Limb (tissue), 2 donors: ENCODE results near the gene RELN.
"Not testable (repeated sequence)": the region's sequence is repeated elsewhere in the genome, so short reads cannot be mapped to it uniquely, and the experiment has no call there.

Experiments used
- DNase-seq, 2 donors: peaks; one replicate each; pipeline ENCODE4 v3.0.0-alpha.2; 2016; ENCODE audit errors: extremely low spot score in 2 of 2

The RELN gene

DNA sequence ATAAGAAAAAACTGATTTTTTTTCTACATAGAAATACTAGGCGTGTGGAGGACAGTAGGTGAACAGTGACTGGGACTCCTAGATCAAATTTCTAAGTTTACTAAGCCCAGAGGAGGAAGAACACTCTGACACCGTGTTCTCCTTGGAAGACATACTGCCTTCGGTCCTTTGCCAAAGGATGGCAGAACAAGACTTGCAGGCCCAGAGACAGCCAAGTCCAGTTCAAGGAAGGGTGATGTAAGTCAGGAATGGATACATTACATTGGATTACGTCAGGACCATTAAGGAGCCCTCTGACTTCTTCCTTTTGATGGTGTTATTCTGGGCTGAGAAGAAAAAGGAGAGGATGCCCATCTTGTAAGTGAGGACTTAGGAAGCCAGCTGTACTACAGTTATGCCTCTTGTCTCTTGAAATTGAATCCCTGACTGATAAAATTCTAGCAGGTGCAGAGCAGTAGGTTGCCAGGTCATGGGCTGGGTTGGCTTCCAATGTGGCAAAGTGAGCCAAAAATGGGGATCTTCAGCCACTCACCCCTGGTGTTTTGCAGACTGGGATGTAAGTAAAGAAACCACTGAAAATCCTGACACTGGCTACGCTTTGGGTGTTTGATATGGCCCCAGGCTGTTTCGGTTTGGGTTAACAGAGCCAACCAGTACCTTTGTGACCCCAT is 45.1 kb downstream of the RELN start:
- DNase-seq = no peak

DNA sequence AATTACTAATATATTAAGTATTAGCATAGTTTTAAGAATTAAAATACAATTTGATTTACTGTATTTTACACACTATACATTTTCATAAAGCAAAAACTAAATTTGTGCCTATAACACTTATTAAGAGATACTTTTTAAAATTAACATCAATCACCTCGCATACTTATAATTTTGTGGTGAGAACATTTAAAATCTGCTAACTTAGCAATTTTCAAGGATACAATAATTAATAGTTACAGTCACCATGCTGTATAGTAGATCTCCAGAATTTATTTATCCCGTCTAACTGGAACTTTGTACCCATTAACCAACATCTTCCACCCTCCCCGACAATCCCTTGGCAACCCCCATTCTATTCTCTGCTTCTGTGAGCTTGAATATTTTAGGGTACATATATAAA is 47.5 kb downstream of the RELN start:
- DNase-seq = no peak

DNA sequence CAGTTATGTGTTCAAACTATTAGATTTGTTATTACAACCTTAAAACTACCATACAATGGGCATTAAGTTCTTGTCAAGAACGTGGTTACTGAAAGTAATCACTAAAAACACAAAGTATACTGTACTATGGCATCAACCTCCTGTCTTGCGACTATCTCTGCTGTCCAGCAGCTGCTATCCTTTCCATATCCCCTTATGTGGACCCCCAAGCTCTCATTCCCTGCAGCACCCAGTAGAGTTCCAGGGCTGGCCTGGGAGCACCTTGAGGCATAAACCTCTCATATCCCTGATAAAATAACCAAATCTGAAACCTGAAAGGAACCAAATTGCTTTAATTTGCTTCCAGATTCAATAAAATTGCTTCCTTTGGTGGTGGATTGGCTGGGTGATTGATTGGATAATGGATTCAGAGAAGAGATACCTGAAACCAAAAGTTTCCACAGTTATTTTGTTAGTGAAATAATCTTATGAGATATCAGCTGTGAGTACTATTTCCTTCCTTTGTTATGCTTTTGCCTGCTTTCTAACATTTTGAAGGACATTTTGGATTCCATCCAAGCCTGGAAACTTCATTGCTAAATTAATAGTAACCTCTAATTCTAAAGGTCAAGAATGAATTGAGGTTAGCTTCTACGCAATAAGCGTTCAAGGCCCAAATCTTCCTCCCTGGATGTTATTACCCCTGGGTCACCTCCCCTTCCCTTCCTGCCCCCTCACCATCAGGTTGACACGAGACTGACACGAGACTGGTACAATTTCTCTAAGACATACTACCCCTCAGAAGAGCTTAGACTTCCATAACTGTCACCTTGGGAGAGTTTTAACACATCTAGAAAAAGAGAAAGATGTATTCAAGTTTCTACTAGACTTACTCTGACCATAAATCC is 48.8 kb downstream of the RELN start:
- DNase-seq = no peak

DNA sequence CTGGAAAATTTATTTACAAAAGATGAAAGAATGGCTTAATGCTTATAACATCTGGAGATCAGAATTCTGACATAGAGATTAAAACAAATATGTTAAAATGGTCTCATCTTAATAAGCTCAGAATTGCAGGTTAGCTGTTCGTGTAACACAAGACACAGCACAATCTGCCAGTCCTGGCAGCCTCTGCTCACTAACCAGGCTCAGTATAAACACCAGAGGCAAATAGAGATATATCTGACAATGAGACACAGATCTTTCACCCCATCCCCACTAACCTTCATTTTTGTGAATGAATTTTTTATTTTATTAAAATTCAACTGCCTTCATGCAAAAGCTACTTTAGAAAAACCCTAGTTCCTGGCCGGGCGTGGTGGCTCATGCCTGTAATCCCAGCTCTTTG is 51.8 kb downstream of the RELN start:
- no peak for DNase-seq

DNA sequence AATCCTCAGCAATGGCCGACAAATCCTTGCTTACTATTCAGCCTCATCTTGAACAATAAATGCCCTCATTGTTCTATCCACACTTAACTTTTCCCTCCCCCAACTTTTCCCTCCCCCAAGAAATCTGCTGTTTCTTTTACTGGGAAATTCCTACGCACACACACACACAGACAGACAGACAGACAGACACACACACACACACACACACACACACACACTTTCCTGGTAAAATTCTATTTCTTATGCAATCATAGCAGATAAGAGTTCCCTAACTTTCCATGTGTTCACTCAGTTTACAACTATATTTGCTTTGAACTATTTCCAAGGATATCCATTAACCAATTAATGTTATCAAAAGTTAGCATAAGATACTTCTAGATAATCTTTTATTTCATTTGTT is 52.9 kb downstream of the RELN start:
- DNase-seq = no peak

DNA sequence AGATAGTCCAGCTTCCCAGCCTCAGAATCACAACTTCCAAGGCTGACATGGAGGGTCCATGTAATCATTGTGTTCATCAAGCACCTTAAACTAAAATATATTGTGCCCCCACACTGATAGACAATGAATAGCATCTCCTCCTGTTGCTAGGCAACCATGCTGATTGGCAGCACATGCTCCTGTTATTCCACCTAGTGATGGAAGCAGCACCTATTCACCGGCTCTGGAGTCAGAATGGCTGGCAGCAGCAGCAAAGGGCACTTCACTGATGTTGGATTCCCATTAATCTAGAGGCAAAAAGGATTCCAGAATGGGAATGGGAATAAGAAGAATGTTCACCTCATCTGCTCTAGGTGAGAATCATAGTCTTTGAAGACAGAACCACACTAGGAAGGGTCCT is 55.0 kb downstream of the RELN start:
- DNase-seq = no peak

DNA sequence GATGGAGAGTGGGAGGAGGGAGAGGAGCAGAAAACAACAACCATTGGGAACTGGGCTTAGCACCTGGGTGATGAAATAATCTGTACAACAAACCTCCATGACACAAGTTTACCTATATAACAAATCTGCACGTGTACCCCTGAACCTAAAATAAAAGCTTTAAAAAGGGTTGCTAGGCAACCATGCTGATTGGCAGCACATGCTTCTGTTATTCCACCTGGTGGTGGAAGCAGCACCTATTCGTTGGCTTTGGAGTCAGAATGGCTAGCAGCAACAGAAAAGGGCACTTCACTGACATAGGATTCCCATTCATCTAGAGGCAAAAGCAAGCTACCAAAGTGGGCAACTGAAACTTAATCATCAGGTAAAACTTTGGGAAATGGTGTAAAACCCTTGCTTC is 57.1 kb downstream of the RELN start:
- no peak for DNase-seq

DNA sequence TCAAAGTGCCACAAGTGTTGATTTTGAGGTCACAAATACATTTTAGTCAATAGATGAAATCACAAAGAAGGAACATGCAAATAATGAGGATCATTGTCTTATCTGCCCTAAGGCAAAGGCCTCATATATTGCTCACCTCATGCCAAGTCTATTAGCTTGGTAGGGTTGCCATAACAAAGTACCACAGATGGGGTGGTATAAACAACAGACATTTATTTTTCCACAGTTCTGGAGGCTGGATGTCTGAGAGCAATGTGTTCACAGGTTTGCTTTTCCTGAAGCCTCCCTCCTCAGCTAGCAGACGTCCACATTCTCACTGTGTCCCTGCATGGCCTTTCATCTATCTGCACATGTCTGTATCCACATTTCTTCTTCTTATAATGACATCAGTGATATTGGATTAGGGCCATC is 59.6 kb downstream of the RELN start:
- DNase-seq = no peak

DNA sequence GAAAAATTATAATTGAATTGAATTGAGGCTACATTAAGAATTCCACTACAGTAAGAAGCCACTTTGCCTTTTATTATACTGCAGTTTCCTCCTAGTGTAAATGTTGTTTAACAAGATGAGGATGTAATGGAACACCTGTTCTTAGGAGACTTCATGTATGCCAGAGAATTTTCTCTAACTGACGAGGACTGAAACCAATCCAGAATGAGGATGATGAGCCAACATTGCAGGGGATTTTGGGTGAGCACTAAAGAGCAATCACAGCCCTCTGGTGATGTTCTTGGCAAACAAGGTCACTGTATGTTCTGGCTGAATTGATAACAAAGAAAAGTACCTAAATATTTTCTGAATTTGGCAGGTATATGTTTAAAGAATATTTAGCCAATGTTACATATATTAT is 60.9 kb downstream of the RELN start:
- DNase-seq = no peak

DNA sequence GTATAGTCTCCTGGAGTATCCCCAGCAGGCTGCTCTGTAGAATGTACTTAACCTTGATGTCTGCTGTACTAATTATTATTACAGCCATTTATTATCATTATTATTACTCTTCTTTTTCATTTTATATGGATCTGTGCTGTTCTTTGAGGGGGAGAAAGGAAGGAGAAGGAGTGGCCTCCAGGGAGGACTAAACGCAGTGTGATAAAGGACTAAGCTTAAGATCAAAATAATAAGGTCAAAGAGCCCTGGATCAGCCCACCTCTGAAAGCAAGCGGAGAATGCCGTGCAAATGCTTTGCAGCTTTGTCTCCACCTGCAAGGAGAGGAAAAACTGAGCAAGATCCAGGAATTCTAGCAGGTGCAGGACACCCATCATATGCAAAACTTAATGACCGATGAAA is 65.3 kb downstream of the RELN start:
- no peak for DNase-seq

DNA sequence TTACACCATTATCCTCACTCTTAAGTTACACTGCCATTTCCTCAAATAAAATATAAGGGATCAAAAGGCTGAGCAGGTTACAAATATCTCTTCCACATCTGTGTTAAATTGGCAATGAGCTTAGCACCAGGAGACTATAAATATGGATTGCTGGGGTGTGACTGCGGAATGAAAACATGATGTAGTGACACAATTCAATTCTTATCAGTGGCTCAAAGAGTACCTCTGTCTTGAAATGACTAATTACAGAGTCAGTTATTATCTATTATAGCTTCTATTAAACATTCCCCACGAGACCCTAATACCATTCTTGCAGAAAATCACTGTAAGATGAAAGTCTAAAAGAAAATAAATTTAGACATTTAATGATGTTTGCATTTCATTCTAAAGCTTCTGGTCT is 67.1 kb downstream of the RELN start:
- DNase-seq = no peak

DNA sequence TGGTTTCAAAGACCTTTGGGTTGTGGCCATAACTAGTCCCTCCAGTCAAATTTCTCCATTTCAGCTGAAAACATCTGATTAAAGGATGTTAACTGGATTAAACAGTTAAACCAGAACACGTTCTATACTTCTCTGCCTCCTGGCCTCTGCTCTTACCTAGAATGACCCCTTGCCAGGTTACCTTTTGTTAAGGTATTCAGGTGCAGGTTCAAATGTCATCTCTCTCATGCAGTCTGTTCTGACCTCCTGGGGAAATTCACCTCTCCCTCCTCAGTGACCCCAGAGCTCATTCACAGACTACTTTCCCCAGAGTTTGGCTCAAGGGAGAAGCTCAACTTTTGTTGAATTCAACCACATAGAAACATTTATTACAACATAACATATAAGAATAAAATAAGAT is 67.8 kb downstream of the RELN start:
- no peak for DNase-seq

DNA sequence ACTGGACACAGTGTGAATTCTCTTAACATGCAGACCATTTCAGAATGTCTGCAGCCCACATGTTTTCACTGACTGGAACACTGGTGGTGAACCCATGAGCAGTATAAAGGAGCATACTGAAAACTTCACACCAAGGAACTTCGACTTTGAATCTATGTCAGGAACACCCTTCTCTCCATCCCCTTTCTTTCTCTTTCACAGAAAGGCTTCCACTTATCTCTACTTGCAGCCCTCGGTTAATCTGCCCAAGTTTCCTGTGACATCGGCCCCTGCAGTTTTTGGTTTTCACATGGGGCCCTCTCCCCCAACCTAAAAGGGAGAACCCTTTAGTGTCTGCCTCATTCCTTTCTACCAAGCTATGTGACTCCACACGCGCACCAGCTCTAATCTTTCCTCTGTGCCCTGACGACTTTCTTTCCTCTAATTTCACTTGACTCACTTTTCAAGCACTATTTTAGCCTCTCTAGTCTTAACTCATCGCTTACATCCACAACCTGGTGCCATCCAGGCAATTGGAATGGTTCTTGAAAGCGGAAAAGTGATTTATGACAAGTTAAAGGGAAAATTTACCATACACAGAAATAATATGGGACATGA is 70.1 kb downstream of the RELN start:
- no peak for DNase-seq

DNA sequence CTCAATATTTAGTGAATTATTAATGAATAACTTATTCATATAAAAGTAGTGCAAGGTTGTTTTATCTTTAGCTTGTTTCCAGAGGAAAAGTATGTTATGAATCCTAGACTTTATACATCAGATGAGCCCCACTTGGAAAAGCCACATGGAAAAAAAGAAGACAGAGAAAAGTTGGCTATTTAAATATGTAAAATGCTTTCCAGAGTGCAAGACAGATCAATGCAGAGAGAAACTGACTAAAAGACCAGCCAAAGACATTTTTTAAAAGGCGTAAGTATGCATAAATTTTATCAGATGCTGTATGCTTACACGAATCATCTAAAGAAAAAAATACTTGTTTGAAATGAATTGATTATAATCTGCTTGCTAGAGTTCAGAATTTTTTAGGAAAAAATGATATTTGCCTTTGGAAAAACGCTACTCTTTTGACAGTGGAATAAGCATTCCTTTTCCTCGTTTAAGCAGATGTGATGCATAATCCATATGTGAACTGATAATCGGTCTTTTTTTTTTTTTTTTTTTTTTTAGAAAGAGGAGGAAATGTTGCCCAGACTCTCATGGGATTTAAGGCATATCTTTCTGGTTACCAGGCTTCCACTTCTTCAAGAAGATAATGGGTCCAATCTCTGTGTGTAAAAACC is 70.7 kb downstream of the RELN start:
- DNase-seq = no peak

DNA sequence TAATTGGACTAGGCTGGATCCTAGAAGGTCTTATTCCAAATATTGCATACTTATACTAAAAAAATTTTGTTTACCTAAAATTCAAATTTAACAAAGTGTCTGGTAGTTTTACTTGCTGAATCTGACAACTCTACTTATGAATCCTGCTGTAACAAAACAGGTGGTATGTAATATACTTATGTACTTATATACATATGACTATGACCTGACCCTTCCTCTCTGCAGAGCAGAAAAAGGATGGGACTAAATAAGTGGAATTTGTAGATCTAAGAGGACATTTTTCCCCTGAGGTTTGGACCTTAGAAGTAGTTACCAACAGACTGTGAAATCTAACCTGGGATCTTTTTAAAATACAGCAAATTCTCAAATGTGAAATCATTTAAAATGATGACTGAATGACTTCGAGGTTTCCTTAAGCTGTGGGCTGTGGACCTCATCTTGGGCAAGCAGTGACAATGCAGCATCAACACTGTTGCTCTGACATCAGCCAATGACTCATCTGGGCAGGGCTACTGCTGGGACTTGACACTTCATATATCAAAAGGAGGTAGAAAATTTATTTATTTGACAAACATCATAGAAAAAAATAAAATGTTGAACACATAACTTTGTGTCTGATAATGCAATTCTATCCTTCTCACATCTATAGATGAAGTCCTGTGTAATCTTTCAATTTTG is 73.6 kb downstream of the RELN start:
- no peak for DNase-seq

DNA sequence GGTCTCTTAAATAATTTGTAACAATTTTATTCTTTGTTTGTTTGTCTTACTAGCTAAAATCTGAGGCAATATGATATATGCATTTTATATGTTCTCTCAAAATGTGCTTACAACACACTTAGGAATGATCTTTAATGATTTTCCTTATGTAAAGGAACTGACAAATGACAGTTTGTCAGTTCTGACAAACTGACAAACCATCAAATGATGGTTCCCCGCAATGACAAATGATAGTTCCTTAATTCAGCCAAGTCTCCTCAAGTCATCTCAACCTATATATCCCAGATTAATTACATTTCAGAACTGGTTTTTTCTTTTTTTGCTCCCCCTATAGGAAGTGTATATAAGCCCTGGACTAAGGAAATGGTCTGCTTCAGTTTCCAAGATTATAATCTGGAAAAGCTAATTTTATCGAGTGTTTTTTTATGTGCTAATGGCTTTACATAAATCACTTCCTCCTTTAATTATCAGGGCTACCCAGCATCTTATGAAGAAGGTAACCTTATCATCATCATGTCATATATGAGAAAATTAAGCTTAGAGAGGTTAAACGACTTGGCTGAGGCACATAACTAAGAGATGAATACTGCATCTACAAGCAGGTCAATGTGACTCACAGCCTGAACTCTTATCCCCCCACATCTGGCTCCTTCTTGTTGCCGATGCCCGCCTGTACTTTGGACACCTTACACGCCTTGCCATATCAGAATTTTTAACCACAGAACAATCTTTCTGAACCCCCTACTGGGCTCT is 75.1 kb downstream of the RELN start:
- DNase-seq = no peak

DNA sequence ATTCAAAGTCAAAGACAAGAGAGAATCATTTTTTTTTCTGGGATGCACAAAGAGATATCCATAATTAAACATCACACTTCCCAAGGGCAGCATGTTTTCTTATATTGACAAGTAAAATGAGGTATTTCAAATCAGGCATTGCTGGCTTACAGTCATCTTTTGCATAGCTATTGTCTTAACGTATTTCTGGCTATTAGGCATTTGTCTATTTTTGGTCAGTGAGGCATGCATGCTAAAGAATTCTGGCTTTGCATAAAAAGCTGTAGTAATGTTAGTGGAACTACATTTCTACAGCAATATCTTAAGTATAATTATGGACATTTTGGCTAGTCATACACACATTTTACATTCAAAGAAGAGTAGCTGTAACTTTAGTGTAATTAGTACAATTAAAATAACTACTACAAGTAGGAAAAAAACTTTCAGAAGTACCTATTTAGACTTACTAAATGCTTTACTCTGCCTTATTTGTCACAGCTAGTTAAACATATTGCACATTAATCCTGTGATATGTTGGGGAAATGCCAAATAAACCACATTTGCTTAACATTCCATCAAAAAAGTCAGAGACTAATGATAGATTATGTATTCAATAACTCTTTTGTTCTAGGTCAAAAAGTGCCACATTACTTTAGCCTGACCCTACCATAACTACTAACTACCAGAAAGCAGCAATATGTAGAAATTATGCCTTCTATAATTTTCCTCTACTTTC is 76.4 kb downstream of the RELN start:
- DNase-seq = no peak

DNA sequence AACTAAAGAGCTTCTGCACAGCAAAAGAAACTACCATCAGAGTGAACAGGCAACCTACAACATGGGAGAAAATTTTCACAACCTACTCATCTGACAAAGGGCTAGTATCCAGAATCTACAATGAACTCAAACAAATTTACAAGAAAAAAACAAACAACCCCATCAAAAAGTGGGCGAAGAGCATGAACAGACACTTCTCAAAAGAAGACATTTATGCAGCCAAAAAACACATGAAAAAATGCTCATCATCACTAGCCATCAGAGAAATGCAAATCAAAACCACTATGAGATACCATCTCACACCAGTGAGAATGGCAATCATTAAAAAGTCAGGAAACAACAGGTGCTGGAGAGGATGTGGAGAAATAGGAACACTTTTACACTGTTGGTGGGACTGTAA is 78.4 kb downstream of the RELN start:
- not testable (repeated sequence) for DNase-seq

DNA sequence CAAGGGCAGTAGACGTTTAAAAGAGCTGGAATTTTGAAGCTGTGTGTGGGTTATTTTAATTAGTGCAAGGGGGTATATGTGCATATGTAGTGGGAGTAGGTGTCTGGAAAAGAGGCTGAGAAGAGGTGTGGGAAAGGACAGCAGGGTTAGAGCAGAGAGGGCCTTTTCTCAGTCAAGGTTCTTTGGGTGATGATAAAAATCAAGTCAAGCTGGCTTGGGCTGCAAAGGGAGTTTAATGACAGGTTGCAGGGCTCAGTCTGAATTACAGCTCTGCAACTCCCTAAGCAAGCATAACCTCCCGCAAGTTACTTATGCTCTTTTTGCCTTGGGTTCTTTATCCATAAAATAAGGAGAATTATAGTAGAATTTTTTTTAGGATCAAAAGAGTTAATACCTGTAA is 83.5 kb downstream of the RELN start:
- no peak for DNase-seq

DNA sequence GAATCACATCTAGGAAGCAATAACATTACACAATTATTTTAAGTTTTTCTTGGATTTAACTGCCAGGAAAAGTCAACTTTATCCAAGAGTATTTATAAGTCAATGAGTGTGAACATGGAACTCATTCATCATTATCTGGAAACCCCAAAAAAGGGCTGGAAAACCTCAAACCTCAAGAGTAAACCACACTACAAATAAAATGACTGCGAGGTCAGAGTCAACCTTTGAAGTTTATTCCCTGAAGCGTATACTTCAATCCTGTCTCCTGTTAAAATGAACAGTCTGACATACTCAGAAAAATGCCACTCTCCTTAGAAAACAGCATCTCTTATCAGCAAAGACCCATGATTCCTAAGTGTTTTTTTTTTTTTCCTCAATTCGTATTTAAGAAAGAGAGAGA is 86.5 kb downstream of the RELN start:
- DNase-seq = no peak
